Cardiac muscle cell (in vitro differentiated cells and primary cell): ENCODE measurements around the gene PRCC. TPM values are rescaled to one million over a fixed set of nuclear protein-coding genes. Genes with fewer than 3 reads are reported as not detected.

Experiments
- DNase-seq, 2 donors: peaks; one replicate each; pipeline versions ENCODE4 v3.0.0 to v3.0.0-alpha.2; 2010 to 2017; ENCODE audit warnings: low read depth in 1 of 2, low spot score in 1 of 2
- H3K27ac ChIP-seq: fragments of 200-600 bp; sonication (generic); 2 replicates; pipeline ENCODE4 v1.5.1; 2016
- H3K27me3 ChIP-seq: fragments of 200-600 bp; sonication (generic); 2 replicates; pipeline ENCODE4 v1.6.0; 2016; ENCODE audit warnings: control low read depth
- H3K36me3 ChIP-seq: fragments of 200-600 bp; sonication (generic); 2 replicates; pipeline ENCODE4 v1.5.1; 2016; ENCODE audit warnings: control low read depth
- H3K4me1 ChIP-seq: fragments of 200-600 bp; sonication (generic); 2 replicates; pipeline ENCODE4 v1.8.1; 2017; ENCODE audit warnings: low read depth, mild to moderate bottlenecking, mixed run types
- H3K4me3 ChIP-seq: fragments of 200-600 bp; sonication (generic); 2 replicates; pipeline ENCODE4 v1.5.1; 2016; ENCODE audit warnings: mild to moderate bottlenecking
- H3K9me3 ChIP-seq: fragments of 200-600 bp; sonication (generic); 2 replicates; pipeline ENCODE4 v1.5.1; 2017; ENCODE audit warnings: low read depth, mild to moderate bottlenecking, control low read depth
- polyA plus RNA-seq: library from polyadenylated mRNA; unstranded; fragments of >200 nt; fragmentation: Nextera tagmentation; extraction: Ambion mirVana; gene quantifications from 2 replicates; pipeline ENCODE4 v1.2.1, GENCODE V29; 2016
- total RNA-seq: library from RNA; depleted of rRNA; stranded (reverse); fragments of >200 nt; gene quantifications from 2 replicates; pipeline ENCODE4 v1.2.3, GENCODE V29; 2016
- TF ChIP-seq, protein P1 (sequence below): IDR thresholded peaks from 2 replicates; pipeline ENCODE4 v1.5.1; 2012; ENCODE audit warnings: low read depth, mild to moderate bottlenecking, low read length

The PRCC gene, protein sequence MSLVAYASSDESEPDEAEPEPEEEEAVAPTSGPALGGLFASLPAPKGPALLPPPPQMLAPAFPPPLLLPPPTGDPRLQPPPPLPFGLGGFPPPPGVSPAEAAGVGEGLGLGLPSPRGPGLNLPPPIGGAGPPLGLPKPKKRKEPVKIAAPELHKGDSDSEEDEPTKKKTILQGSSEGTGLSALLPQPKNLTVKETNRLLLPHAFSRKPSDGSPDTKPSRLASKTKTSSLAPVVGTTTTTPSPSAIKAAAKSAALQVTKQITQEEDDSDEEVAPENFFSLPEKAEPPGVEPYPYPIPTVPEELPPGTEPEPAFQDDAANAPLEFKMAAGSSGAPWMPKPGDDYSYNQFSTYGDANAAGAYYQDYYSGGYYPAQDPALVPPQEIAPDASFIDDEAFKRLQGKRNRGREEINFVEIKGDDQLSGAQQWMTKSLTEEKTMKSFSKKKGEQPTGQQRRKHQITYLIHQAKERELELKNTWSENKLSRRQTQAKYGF
- total RNA-seq, result 117 and 126 TPM in 2 replicates
- polyA plus RNA-seq, result 118 and 150 TPM in 2 replicates

DNA sequence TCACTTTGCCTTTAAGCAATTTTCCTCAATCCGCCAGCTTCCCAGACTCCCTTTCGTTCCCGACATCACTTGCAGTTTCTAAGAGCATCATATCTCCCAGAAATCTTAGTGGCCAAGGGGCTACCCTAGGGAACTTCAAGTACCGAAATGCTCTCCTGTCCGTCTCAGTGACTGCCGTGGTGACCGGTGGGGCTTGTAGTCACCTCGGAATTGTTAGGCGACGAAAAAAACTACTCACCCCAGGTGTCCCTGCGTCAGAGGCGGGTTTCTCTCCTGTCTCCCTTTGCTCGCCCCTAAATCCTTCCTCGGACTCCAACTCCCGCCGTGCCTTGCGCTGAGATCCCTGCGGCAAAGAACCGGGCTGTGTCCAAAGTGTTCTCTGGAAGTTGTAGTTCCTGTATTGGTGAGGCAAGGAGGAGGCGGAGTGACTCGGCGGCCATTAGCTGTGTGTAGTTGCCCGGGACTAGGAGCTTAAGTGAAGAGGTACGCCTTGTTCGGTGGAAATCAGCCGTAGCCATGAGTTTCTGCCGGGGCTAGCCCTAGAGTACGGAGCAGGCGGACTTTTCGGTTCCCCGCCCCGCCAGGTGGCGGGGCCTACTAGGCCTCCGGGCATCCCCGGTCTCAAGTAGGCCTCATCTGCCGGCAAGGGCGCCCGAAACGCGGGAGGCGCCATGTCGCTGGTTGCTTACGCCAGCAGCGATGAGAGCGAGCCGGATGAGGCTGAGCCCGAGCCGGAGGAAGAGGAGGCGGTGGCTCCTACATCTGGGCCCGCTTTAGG lies at the start of gene PRCC:
Gene PRCC, plus strand, starts transcription at position 435 of the 778 bp plus-strand sequence. Its CDS starts 237 bp downstream, at position 672.
- H3K9me3 ChIP-seq, result no peaks in the 10 kb centered on the region
- TF ChIP-seq, protein P1, sequence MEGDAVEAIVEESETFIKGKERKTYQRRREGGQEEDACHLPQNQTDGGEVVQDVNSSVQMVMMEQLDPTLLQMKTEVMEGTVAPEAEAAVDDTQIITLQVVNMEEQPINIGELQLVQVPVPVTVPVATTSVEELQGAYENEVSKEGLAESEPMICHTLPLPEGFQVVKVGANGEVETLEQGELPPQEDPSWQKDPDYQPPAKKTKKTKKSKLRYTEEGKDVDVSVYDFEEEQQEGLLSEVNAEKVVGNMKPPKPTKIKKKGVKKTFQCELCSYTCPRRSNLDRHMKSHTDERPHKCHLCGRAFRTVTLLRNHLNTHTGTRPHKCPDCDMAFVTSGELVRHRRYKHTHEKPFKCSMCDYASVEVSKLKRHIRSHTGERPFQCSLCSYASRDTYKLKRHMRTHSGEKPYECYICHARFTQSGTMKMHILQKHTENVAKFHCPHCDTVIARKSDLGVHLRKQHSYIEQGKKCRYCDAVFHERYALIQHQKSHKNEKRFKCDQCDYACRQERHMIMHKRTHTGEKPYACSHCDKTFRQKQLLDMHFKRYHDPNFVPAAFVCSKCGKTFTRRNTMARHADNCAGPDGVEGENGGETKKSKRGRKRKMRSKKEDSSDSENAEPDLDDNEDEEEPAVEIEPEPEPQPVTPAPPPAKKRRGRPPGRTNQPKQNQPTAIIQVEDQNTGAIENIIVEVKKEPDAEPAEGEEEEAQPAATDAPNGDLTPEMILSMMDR, result no peak
- peaks cover 31% of the 10 kb centered on the region for H3K4me1 ChIP-seq
- H3K27ac ChIP-seq, result peak within 1 kb of the TSS; percentile 88
- H3K36me3 ChIP-seq, result no peaks in the 10 kb centered on the region
- DNase-seq, result peak; percentile 99 to 100
- no peaks in the 10 kb centered on the region for H3K27me3 ChIP-seq
- H3K4me3 ChIP-seq, result peak within 1 kb of the TSS; percentile 83

DNA sequence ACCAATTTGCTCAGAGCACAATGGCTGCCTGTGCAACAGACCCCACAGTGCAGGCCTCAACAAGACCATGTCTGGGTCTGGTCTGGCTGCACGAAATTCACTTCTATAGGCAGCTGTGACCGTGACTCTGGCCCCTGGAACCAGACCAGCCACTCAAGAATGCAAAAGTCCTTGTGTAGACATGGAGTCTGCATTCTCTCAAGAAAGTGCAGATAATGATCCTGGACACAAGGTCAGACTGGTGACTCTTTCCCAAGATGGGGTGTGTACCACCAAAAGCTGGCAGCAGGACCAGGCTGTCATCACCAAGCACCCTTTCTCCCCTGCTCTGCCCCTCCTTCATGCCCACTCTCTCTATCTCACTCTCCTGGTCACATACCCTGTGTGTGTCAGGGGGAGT lies 46.2 kb upstream of the PRCC start:
- Histone ChIP-seq H3K27me3 (no peaks in the 10 kb centered on the region), H3K4me3 (no peak overlapping the region), H3K9me3 (no peaks in the 10 kb centered on the region), H3K36me3 (peaks cover 14% of the 10 kb centered on the region), H3K4me1 (peaks cover 23% of the 10 kb centered on the region), H3K27ac (peak overlapping the region; percentile 85)
- DNase-seq, result peak in 1 of 2 donors; percentile 73
- TF ChIP-seq, protein P1, result no peak

DNA sequence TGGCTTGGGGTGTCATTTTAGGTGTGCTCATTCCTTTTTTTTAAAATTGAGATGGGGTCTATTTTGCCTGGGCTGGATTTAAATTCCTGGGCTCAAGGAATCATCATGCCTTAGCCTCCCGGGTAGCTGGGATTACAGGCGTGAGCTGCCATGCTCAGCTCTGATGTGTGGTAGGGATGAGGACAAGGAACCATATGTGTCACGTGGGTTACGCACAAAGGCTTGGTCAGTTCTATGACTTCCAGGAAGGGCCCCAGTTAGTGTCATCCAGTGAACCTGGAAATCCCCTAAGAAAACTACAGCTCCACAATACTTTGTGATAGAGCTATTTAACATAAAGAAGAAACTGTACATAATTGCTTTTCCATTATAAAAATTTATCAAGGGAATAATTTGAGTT lies 45.8 kb upstream of the PRCC start:
- Histone ChIP-seq H3K4me3 (no peak overlapping the region), H3K9me3 (no peaks in the 10 kb centered on the region), H3K36me3 (peaks cover 14% of the 10 kb centered on the region), H3K4me1 (peaks cover 25% of the 10 kb centered on the region), H3K27me3 (no peaks in the 10 kb centered on the region), H3K27ac (peak overlapping the region; percentile 85)
- DNase-seq, result no peak
- TF ChIP-seq, protein P1, result no peak

DNA sequence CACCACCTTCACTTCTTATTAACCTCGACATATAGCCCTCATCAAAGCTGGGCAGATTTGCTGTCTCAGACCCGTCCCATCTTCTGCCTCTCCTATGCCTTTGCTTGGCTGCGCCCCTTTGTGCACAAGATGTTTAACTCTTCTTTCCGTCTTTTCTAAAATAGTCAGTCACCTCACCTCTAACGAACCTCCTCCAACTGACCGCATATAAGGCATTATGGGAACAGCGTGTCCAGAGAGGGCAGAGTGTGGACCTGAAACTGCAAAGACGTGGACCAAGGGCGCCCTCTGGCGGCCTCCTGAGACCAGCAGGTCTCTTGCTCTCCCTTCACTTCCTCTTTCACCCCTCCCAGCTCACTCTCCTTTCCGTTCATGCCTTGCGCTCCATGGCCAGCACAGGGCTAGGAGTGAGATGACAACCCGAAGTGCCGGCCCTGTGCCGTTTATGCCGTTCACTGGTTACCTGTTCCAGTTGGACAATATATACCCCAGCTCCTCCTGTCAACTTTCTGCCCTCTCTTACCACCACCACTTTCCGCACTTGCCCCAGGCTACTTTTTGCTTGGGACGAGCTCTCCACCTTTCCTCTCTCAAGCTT lies 41.6 kb upstream of the PRCC start:
- H3K27ac ChIP-seq, result no peak overlapping the region

More for the DNA sequence above, 41.6 kb upstream of the PRCC start:
- no peaks in the 10 kb centered on the region for H3K27me3 ChIP-seq
- H3K4me1 ChIP-seq, result peaks cover 28% of the 10 kb centered on the region
- peak; percentile 94 for DNase-seq
- peaks cover 14% of the 10 kb centered on the region for H3K36me3 ChIP-seq
- TF ChIP-seq, protein P1, result peak; percentile 93
- no peaks in the 10 kb centered on the region for H3K9me3 ChIP-seq
- peak overlapping the region; percentile 5 for H3K4me3 ChIP-seq
